IPS-18c (cell line): ENCODE measurements around the gene FAM193B.

Experiments
- H3K4me3 ChIP-seq: 2 replicates; pipeline ENCODE4 v1.7.0; 2013; ENCODE audit warnings: low read depth, mild to moderate bottlenecking, low read length, moderate library complexity; ENCODE audit not compliant: insufficient read depth
- H3K9me3 ChIP-seq: one replicate; pipeline ENCODE4 v1.6.1; 2013; ENCODE audit warnings: mild to moderate bottlenecking, low read length, moderate library complexity; ENCODE audit not compliant: control insufficient read depth, insufficient read depth

FAM193B gene

DNA sequence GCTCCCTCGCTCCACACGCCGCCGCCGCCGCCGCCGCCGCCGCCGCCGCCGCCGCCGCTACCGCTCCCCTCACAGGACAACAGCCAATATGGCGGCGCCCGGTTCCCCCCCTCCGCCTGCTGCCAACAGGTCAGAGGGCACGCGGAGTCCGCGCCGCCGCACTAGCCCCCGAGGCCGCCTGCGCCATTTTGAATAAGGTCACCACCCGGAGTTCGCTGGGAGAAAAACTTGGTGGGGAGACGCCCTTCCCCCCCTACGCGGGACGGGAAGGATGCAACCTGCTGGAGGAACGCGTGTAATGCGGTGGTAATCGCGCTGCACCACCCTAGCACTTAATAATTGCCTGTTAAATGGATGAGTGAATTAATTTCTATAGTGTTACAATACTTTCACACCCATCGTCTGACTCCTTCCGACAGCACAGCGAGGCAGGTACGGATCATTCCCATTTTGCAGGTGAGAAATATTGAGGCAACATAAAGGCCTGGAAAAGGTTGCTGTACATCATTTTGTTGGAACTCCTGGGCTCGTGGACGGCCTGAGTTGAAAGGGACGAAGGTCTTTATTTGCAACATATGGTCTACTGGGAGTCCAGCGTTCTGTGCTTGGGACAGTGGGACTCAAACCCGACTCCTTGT, at the start of gene FAM193B:
FAM193B (minus strand) TSS at position 90 of the 638 bp plus-strand sequence. CDS start 105 bp downstream, outside the sequence.
- Histone ChIP-seq H3K4me3 (peak within 1 kb of the TSS; percentile 92), H3K9me3 (no peaks in the 10 kb centered on the region)

GRCh38 chr5:177604116-177604521, 49.8 kb upstream of the FAM193B start:
- H3K4me3 ChIP-seq = no peak overlapping the region
- H3K9me3 ChIP-seq = no peaks in the 10 kb centered on the region

- Histone ChIP-seq H3K9me3 (no peaks in the 10 kb centered on the region), H3K4me3 (no peak overlapping the region)
Measured at GRCh38 chr5:177603631-177604030, 49.3 kb upstream of the FAM193B start.

- peaks cover 2% of the 10 kb centered on the region for H3K9me3 ChIP-seq
- no peak overlapping the region for H3K4me3 ChIP-seq
Measured at GRCh38 chr5:177602458-177602830, 48.1 kb upstream of the FAM193B start.

- H3K4me3 ChIP-seq = no peak overlapping the region
- peaks cover 2% of the 10 kb centered on the region for H3K9me3 ChIP-seq
Measured at GRCh38 chr5:177601577-177602457, 47.5 kb upstream of the FAM193B start.

DNA sequence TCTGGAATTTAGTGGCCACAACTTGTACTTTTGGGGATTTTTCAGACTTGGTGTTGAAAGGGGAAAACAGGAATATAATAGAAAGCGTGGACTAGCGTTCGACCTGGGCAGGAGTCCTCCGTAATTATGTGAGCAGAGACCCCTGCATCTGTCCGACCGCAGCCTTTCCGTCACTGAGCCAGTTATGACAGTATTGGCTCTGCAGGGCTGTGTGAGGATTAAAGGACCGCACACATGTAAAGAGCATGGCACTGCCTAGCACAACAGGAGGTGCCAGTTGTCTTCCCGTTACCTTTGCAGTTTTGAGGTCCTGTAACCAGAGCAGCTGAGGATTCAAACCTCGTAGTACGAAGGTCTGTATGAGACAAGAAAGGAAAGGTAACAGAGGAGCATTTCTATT, 46.8 kb upstream of the FAM193B start:
- H3K4me3 ChIP-seq = peak overlapping the region; percentile 93; the same call in 1 of the 2 replicates
- peaks cover 2% of the 10 kb centered on the region for H3K9me3 ChIP-seq

DNA sequence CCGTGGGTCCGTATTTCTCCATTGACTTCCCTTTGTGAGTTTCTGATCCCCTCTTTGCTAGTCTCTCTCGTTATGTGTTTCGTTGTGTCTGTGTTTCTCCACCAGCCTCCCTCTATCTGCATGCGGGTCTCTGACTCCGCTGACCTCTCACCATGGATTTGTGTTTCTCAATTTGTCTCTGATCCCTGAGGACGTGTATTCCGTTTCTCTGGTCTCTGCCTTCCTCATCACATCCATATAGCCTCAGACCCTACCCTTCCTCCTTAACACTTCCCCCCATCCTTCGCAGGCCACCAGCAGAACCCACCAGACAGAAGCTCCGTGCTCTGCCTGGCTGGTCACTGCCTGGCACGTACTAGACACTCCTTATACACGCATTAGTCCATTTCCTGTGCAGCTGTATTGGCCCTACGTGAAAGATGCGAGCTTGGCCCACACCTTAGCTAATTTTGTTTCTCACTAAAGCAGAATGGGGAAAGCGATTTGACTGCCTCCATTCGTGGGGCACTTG, 46.2 kb upstream of the FAM193B start:
- H3K4me3 ChIP-seq = peak overlapping the region; percentile 93
- H3K9me3 ChIP-seq = peaks cover 2% of the 10 kb centered on the region

GRCh38 chr5:177599731-177600507, 45.6 kb upstream of the FAM193B start, which contains the start of gene B4GALT7:
TSS of gene B4GALT7 (plus strand) at chr5:177600132. CDS start at chr5:177600211, 79 bp downstream.
- Histone ChIP-seq H3K4me3 (peak within 1 kb of the TSS; percentile 93), H3K9me3 (peaks cover 2% of the 10 kb centered on the region)

GRCh38 chr5:177598477-177598876, 44.1 kb upstream of the FAM193B start:
- peaks cover 2% of the 10 kb centered on the region for H3K9me3 ChIP-seq
- H3K4me3 ChIP-seq = no peak overlapping the region

DNA sequence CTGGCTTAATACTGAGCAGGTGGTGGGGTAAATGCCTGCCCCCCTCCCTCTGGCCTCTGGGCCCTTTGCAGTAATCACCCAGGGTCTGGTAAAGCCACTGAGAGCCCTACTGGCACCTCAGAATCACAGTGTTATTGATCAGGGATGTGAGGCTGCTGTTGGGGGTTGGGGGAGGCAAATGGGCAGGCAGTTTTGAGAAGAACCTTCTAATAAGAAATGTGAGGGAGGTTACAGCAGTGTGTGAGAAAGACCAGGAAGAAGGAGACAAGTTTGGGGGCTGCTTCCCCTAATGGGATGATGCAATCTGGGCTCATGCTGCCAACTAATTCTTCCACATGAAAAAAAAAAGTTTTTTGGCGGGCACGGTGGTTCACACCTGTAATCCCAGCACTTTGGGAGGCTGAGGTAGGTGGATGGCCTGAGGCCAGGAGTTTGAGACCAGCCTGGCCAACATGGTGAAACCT, 42.4 kb upstream of the FAM193B start:
- Histone ChIP-seq H3K9me3 (peaks cover 2% of the 10 kb centered on the region), H3K4me3 (no peak overlapping the region)

DNA sequence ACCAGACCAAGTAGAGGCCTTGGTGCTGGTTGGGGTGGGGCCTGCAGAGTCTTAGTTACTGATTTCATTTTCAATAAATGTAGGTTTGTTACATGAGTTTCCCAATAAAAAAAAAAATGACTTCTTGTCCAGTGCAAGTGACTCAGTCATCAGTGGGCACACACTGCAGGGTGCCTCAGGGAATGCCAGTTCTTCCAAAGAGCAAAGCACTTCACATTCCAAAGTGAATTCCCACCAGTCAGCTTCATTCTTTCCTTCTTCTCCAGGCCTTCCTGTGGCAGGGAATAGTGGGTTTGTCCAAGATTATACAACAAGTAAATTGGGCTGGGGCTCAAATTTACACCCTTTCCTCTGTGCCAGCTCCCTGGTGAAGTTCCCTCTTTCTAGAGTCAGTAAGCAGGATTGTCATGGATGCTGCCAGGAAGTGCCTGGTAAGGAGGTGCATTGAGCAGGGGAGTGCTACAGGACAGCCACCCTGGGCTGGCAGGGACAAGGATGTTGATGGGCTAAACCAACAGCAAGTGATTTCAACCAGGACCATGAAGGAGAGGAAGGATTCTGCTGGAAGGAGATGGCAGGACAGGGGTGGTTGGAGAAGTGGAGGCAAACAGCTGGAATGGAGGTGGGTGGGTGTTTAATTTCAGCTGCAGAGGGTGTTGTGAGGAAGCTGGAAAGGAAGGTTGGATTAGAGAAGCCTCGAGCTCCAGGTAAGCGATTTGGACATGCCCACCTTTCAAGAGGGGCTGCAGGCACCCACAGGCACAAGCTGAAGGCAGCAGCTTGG, 41.8 kb upstream of the FAM193B start:
- Histone ChIP-seq H3K9me3 (peaks cover 2% of the 10 kb centered on the region), H3K4me3 (no peak overlapping the region)

DNA sequence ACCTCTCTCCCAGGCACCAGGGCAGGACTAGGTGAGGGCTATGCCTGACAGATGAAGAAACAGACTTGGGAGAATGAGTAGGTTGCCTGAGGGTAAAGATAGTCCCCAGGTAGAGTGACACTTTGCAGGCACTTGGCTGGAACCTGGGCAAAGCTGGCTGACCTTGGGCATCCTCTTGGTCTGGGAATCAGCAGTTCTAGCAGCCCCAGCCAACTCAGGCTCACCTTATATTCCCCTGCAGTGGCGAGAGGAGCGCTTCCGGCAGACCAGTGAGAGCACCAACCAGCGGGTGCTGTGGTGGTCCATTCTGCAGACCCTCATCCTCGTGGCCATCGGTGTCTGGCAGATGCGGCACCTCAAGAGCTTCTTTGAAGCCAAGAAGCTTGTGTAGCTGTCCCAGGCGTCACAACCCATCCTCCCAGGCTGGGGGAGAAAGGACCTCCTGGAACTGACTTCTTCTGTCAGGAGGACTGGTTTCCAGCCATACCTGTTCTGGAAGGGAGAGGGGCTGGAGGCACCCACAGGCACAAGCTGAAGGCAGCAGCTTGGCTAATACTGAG, 40.7 kb upstream of the FAM193B start:
- peaks cover 2% of the 10 kb centered on the region for H3K9me3 ChIP-seq
- H3K4me3 ChIP-seq = no peak overlapping the region

- Histone ChIP-seq H3K9me3 (peaks cover 2% of the 10 kb centered on the region), H3K4me3 (no peak overlapping the region)
Measured at GRCh38 chr5:177594071-177594470, 39.7 kb upstream of the FAM193B start.

GRCh38 chr5:177593511-177593910, 39.1 kb upstream of the FAM193B start:
- H3K4me3 ChIP-seq = no peak overlapping the region

DNA sequence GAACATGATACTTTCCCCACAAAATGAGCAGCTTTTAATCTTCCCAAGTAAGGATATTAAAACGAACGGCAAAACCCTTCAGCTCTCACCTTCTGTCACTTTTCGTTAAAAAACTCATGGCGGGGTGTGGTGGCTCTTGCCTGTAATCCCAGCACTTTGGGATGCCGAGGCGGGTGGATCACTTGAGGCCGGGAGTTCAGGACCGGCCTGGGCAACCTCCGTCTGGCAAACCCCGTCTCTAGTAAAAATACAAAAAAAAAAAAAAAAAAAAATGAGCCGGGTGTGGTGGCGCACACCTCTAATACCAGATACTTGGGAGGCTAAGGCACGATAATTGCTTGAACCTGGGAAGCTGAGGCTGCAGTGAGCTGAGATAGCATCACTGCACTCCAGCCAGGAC, 38.5 kb upstream of the FAM193B start:
- H3K9me3 ChIP-seq = peaks cover 2% of the 10 kb centered on the region
- peak overlapping the region; percentile 94 for H3K4me3 ChIP-seq

More at GRCh38 chr5:177593511-177593910, 39.1 kb upstream of the FAM193B start:
- H3K9me3 ChIP-seq = peaks cover 2% of the 10 kb centered on the region
